Common myeloid progenitor, CD34-positive (primary cell): ENCODE measurements around the gene RPS26.

Experiments
- CTCF ChIA-PET: fragments of 350-600 bp; sonication (Branson Sonifier 250); formaldehyde crosslinking; loops from one replicate; lab custom pipeline; 2021; ENCODE audit warnings: antibody characterized with exemption; lab: Charles Lee
- POLR2A ChIA-PET: fragments of 350-600 bp; sonication (Branson Sonifier 250); formaldehyde crosslinking; loops from one replicate; lab custom pipeline; 2021; ENCODE audit warnings: antibody characterized with exemption; lab: Charles Lee
- DNase-seq, 3 donors: peaks; one replicate each; pipeline versions ENCODE4 v3.0.0 to v3.0.0-alpha.2; 2013
- H3K27ac ChIP-seq, 2 experiments: 1 replicate in 1 of 2; 2 replicates in 1 of 2; pipeline ENCODE4 v1.7.0; 2013; ENCODE audit warnings: inconsistent platforms in 2 of 2, low read length in 2 of 2, mild to moderate bottlenecking in 2 of 2, low read depth in 1 of 2, moderate library complexity in 1 of 2; ENCODE audit not compliant: severe bottlenecking in 2 of 2, insufficient read depth in 1 of 2, poor library complexity in 1 of 2
- H3K27me3 ChIP-seq, 5 experiments: replicated peaks in 2 of 5; 1 replicate in 3 of 5; 2 replicates in 2 of 5; pipeline versions ENCODE4 v1.6.1 to v1.7.0; 2013; ENCODE audit warnings: low read length in 4 of 5, mild to moderate bottlenecking in 2 of 5, moderate library complexity in 2 of 5, inconsistent platforms in 1 of 5; ENCODE audit not compliant: insufficient read depth in 5 of 5, control insufficient read depth in 4 of 5
- H3K36me3 ChIP-seq, 4 experiments: 1 replicate in 2 of 4; 2 replicates in 2 of 4; pipeline versions ENCODE4 v1.6.1 to v1.7.0; 2013; ENCODE audit warnings: low read length in 3 of 4, control low read depth in 1 of 4, mild to moderate bottlenecking in 1 of 4; ENCODE audit not compliant: control insufficient read depth in 4 of 4, insufficient read depth in 4 of 4
- H3K4me1 ChIP-seq, 4 experiments: 1 replicate in 3 of 4; 2 replicates in 1 of 4; pipeline versions ENCODE4 v1.6.1 to v1.7.1; 2013; ENCODE audit warnings: low read length in 3 of 4, mild to moderate bottlenecking in 3 of 4, control low read depth in 1 of 4, inconsistent platforms in 1 of 4, moderate library complexity in 1 of 4; ENCODE audit not compliant: control insufficient read depth in 4 of 4, insufficient read depth in 4 of 4; ENCODE audit errors: control extremely low read depth in 1 of 4
- H3K4me3 ChIP-seq, 7 experiments: 1 replicate in 4 of 7; 2 replicates in 3 of 7; pipeline versions ENCODE4 v1.5.1 to v1.7.0; 2013; ENCODE audit warnings: mild to moderate bottlenecking in 7 of 7, low read length in 6 of 7, moderate library complexity in 6 of 7, inconsistent platforms in 2 of 7, low read depth in 2 of 7, control low read depth in 1 of 7; ENCODE audit not compliant: insufficient read depth in 4 of 7, control insufficient read depth in 1 of 7; ENCODE audit errors: extremely low read depth in 1 of 7
- H3K9me3 ChIP-seq, 5 experiments: 1 replicate in 4 of 5; 2 replicates in 1 of 5; pipeline versions ENCODE4 v1.6.1 to v1.7.1; 2013; ENCODE audit warnings: low read length in 4 of 5, mild to moderate bottlenecking in 2 of 5, inconsistent platforms in 1 of 5, low read depth in 1 of 5, moderate library complexity in 1 of 5; ENCODE audit not compliant: control insufficient read depth in 4 of 5, insufficient read depth in 2 of 5; ENCODE audit errors: control extremely low read depth in 1 of 5
- WGBS: methylation state at CpG from one replicate; pipeline ENCODE4 v1.1.5; 2013; ENCODE audit not compliant: insufficient coverage; 5-methylcytosine and 5-hydroxymethylcytosine counted together

RPS26 gene

DNA sequence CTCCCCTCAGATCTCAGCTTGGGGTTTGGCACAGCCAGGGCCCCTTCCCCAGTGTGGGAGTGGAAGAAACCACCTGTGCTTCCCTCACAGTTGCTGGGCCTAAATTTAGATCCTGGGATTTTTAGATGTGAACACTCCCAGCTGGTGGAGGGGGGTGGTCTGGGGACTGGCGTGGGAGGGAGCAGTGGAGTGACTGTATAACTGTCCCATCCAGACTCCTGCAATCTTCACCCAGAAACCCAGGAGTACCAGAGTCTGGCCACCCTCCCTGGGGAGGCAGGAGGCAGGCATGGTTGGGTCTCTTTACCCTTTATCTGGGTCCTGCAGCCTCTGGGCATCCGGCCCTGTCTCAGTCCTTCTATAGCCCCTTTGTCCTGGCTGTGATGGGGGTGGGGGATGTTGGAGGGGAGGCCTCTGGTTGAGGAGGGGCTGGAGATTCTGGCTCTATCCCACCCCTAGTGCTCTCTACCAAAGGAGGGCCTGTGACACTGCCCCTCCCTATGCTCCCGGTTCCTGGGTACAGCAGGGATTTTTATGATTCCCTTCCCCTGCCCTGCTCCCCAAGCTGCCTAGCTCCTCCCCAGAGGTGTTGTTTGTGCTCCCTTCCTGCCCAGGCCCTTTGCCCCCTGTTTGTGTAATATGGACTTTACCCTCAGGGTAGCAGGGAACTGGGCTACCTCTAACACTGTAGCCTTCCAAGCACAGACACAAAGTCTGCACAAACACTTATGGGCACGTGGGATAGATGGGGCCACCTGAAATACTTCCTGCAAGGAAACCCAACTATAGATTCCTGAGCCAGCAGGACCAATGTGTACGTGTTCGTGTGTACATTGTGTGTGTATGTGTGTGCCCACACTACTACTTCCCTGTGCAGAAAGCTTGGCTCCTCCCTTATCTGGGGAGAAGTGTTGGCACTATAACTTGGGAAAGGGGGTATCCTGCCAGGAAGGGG, 40.0 kb downstream of the RPS26 start:
- H3K4me1 ChIP-seq = peaks cover 0 to 18% (median 17%) of the 10 kb centered on the region in 4 experiments
- CTCF ChIA-PET = interaction anchor here (0.9 to 3.1 kb wide), 7 partner anchors 12 to 39 kb away, joined by 3 to 10 read pairs (median 3); partner anchors contain the start of gene PA2G4
- H3K27ac ChIP-seq = no peak overlapping the region
- H3K27me3 ChIP-seq = peaks cover 0 to 42% (median 20%) of the 10 kb centered on the region in 5 experiments
- 86% methylated on average over 4 of the region's 6 CpGs for WGBS
- H3K4me3 ChIP-seq = no peak overlapping the region
- H3K36me3 ChIP-seq = no peaks in the 10 kb centered on the region
- H3K9me3 ChIP-seq = no peaks in the 10 kb centered on the region
- DNase-seq = no peak
- POLR2A ChIA-PET = interaction anchor here (0.6 kb wide), 1 partner anchor 1708 kb away, joined by 3 read pairs; no protein-coding TSS in a partner anchor

GRCh38 chr12:56082382-56082781, 40.7 kb downstream of the RPS26 start:
- H3K27ac ChIP-seq = no peak overlapping the region
- H3K4me1 ChIP-seq = peaks cover 0 to 18% (median 17%) of the 10 kb centered on the region in 4 experiments
- CTCF ChIA-PET = interaction anchor here (0.9 to 2.2 kb wide), 6 partner anchors 12 to 38 kb away, joined by 3 to 10 read pairs (median 3); partner anchors contain the start of gene PA2G4
- no peaks in the 10 kb centered on the region for H3K36me3 ChIP-seq
- DNase-seq = no peak
- no peaks in the 10 kb centered on the region for H3K9me3 ChIP-seq
- WGBS = 100% methylated on average over 1 of the region's 2 CpGs
- H3K4me3 ChIP-seq = no peak overlapping the region
- POLR2A ChIA-PET = interaction anchor here (0.6 kb wide), 1 partner anchor 1709 kb away, joined by 3 read pairs; no protein-coding TSS in a partner anchor
- H3K27me3 ChIP-seq = peaks cover 0 to 42% (median 20%) of the 10 kb centered on the region in 5 experiments

GRCh38 chr12:56082967-56083366, 41.2 kb downstream of the RPS26 start:
- H3K4me1 ChIP-seq = peaks cover 0 to 18% (median 17%) of the 10 kb centered on the region in 4 experiments
- no peak overlapping the region for H3K27ac ChIP-seq
- no peaks in the 10 kb centered on the region for H3K9me3 ChIP-seq
- ChIA-PET CTCF (interaction anchor here (0.9 to 2.2 kb wide), 6 partner anchors 11 to 38 kb away, joined by 3 to 10 read pairs (median 3); partner anchors contain the start of gene PA2G4), POLR2A (no interaction called here)
- no peak overlapping the region for H3K4me3 ChIP-seq
- WGBS = no CpG with 5 or more reads among the region's 3 CpGs
- no peak for DNase-seq
- H3K36me3 ChIP-seq = no peaks in the 10 kb centered on the region
- peaks cover 0 to 42% (median 20%) of the 10 kb centered on the region in 5 experiments for H3K27me3 ChIP-seq

- H3K36me3 ChIP-seq = no peaks in the 10 kb centered on the region
- WGBS = 91% methylated on average over 15 of the region's 15 CpGs
- POLR2A ChIA-PET = no interaction called here
These were observed 43.3 kb downstream of the RPS26 start for GRCh38 chr12:56084958-56085543.

DNA sequence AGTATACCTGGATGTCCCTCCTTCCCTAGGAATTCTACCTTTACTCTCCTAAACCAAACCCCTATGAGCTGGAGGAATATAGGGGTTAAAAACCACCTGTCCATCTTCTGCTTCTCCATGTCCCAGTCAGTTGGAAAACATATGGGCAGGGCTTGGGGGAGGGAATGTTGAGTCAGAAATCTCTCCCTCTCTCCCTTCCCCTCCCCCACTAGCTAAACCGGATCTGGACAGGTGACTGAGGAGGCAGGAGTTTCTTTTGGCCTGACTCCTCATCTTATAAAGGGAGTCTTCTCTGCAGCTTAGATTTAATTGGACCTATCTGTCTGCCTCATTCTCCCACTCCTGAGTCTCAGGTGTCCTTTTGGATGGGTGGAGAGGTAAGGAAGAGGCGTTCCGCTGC, 44.4 kb downstream of the RPS26 start:
- WGBS = no CpG with 5 or more reads among the region's 3 CpGs
- Histone ChIP-seq H3K4me3 (no peak overlapping the region), H3K4me1 (no peaks in the 10 kb centered on the region), H3K36me3 (no peaks in the 10 kb centered on the region), H3K27ac (no peak overlapping the region), H3K9me3 (no peaks in the 10 kb centered on the region), H3K27me3 (peaks cover 0 to 25% (median 14%) of the 10 kb centered on the region in 5 experiments)
- ChIA-PET CTCF (interaction anchor here (0.5 to 2.6 kb wide), 4 partner anchors 9 to 90 kb away, joined by 3 to 16 read pairs (median 5); partner anchors contain the start of gene PA2G4), POLR2A (no interaction called here)
- no peak for DNase-seq

More at GRCh38 chr12:56084958-56085543, 43.3 kb downstream of the RPS26 start:
- no peak overlapping the region for H3K27ac ChIP-seq
- peak in 2 of 3 donors; percentile 23 to 40 for DNase-seq
- H3K4me3 ChIP-seq = no peak overlapping the region
- peaks cover 0 to 35% (median 20%) of the 10 kb centered on the region in 5 experiments for H3K27me3 ChIP-seq
- CTCF ChIA-PET = interaction anchor here (0.8 to 2.6 kb wide), 6 partner anchors 11 to 35 kb away, joined by 3 to 16 read pairs (median 4); partner anchors contain the start of gene PA2G4
- H3K4me1 ChIP-seq = peaks cover 0 to 7% (median 5%) of the 10 kb centered on the region in 4 experiments
- H3K9me3 ChIP-seq = no peaks in the 10 kb centered on the region

DNA sequence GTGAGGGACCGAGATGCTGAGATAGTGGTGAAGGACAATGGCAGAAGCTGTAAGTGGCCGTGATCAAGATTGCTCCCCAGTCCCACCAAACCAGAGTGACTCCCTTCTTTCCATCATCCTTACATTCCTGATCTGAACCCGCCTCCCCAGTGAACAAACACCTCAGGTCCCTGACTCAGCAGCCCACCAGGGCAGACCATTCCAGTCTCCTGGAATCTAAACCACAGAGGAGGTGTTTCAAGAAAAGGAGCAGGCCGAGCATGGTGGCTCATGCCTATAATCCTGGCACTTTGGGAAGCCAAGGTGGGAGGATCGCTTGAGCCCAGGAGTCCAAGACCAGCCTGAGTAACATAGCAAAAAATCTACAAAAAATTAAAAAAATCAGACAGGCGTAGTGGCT, 44.9 kb downstream of the RPS26 start:
- H3K9me3 ChIP-seq = no peaks in the 10 kb centered on the region
- ChIA-PET CTCF (interaction anchor here (0.5 to 2.6 kb wide), 2 partner anchors 9 to 90 kb away, joined by 3 to 16 read pairs; no protein-coding TSS in a partner anchor), POLR2A (no interaction called here)
- H3K27me3 ChIP-seq = peaks cover 0 to 20% (median 9%) of the 10 kb centered on the region in 5 experiments
- no peaks in the 10 kb centered on the region for H3K4me1 ChIP-seq
- no peaks in the 10 kb centered on the region for H3K36me3 ChIP-seq
- H3K4me3 ChIP-seq = no peak overlapping the region
- WGBS = 88% methylated on average over 4 of the region's 6 CpGs
- no peak overlapping the region for H3K27ac ChIP-seq
- DNase-seq = no peak
